Measurements from ENCODE around the gene CCK. TPM values are rescaled to one million over a fixed set of nuclear protein-coding genes. Genes with fewer than 3 reads are reported as not detected.

Gene CCK
- total RNA-seq, 5 donors from 2014 or later (not counting 1 experiment from before 2014, with no cell fraction given) = not detected

- 20% methylated on average over 1 of the region's 2 CpGs for WGBS (ENCODE audit: insufficient coverage)
- CTCF ChIA-PET = no interaction called here
Observed at GRCh38 chr3:42273361-42273760, 7.4 kb upstream of the CCK start.

GRCh38 chr3:42271786-42272185 lies 5.8 kb upstream of the CCK start:
- Histone ChIP-seq H3K36me3 (ENCODE audit: control insufficient read depth in 2 of 2, extremely low read depth in 1 of 2, insufficient read depth in 1 of 2, low read length in 1 of 2) (no peaks in the 10 kb centered on the region), H3K4me3 (ENCODE audit: control insufficient read depth in 1 of 2, extremely low read depth in 1 of 2, low read length in 1 of 2) (no peak overlapping the region), H3K4me1 (ENCODE audit: control insufficient read depth in 1 of 2, extremely low read depth in 1 of 2, insufficient read depth in 2 of 2, low read length in 2 of 2) (no peaks in the 10 kb centered on the region), H3K27ac (ENCODE audit: low read length) (no peak overlapping the region), H3K9me3 (no peaks in the 10 kb centered on the region), H3K27me3 (replicated peaks in 1 of 2; ENCODE audit: control insufficient read depth in 2 of 2, extremely low read depth in 1 of 2, insufficient read depth in 2 of 2, low read length in 1 of 2) (peaks cover 0 to 33% of the 10 kb centered on the region in 2 experiments)
- peaks cover 0 to 17% (median 12%) of the 10 kb centered on the region in 3 donors for H3K9me3 Mint-ChIP-seq
- no peak overlapping the region for H3K4me3 Mint-ChIP-seq
- ChIA-PET POLR2A (no interaction called here), CTCF (interaction anchor here in 1 of 2 donors (1.3 kb wide), 1 partner anchor 25 kb away, joined by 3 read pairs; no protein-coding TSS in a partner anchor)
- H3K27ac Mint-ChIP-seq = no peak overlapping the region
- H3K36me3 Mint-ChIP-seq = no peaks in the 10 kb centered on the region
- DNase-seq (no peak), ATAC-seq (replicated peaks in 1 of 4) (no peak)
- peaks cover 36 to 37% of the 10 kb centered on the region in 2 donors for H3K27me3 Mint-ChIP-seq
- H3K4me1 Mint-ChIP-seq = peaks cover 0 to 2% (median 0%) of the 10 kb centered on the region in 3 donors

More at GRCh38 chr3:42273361-42273760, 7.4 kb upstream of the CCK start:
- ATAC-seq (replicated peaks in 1 of 4) = no peak
- DNase-seq = no peak
- Histone ChIP-seq H3K27me3 (replicated peaks in 1 of 2; ENCODE audit: control insufficient read depth in 2 of 2, extremely low read depth in 1 of 2, insufficient read depth in 2 of 2, low read length in 1 of 2) (peaks cover 0 to 20% of the 10 kb centered on the region in 2 experiments), H3K4me1 (ENCODE audit: control insufficient read depth in 1 of 2, extremely low read depth in 1 of 2, insufficient read depth in 2 of 2, low read length in 2 of 2) (no peaks in the 10 kb centered on the region), H3K36me3 (ENCODE audit: control insufficient read depth in 2 of 2, extremely low read depth in 1 of 2, insufficient read depth in 1 of 2, low read length in 1 of 2) (no peaks in the 10 kb centered on the region), H3K9me3 (no peaks in the 10 kb centered on the region), H3K4me3 (ENCODE audit: control insufficient read depth in 1 of 2, extremely low read depth in 1 of 2, low read length in 1 of 2) (no peak overlapping the region), H3K27ac (ENCODE audit: low read length) (no peak overlapping the region)
- H3K9me3 Mint-ChIP-seq = peaks cover 0 to 17% (median 12%) of the 10 kb centered on the region in 3 donors
- no peak overlapping the region for H3K4me3 Mint-ChIP-seq
- H3K27ac Mint-ChIP-seq = no peak overlapping the region
- H3K36me3 Mint-ChIP-seq = no peaks in the 10 kb centered on the region
- POLR2A ChIA-PET = no interaction called here
- peaks cover 0 to 2% (median 0%) of the 10 kb centered on the region in 3 donors for H3K4me1 Mint-ChIP-seq
- peaks cover 20 to 23% of the 10 kb centered on the region in 2 donors for H3K27me3 Mint-ChIP-seq

DNA sequence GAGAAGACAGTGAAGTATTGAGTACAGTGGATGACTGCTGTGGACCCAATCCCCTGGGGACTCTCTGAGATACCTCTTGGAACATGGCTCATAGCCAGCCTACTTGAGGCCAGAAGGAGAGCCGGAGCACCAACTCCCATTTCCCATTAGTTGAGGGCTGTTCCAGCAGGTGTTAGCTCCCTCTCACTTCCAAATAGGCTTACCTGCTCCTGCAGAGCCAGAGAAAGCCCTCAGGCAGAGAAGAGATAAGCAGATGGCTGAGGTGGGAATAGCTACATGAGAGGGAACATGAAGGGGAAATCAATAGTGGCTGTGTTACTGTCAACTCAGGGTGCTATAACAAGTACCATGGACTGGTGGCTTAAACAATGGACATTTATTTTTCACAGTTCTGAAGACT lies 4.6 kb upstream of the CCK start:
- ChIA-PET CTCF (no interaction called here), POLR2A (no interaction called here)
- Histone ChIP-seq H3K27ac (ENCODE audit: low read length) (no peak overlapping the region), H3K9me3 (no peaks in the 10 kb centered on the region), H3K27me3 (replicated peaks in 1 of 2; ENCODE audit: control insufficient read depth in 2 of 2, extremely low read depth in 1 of 2, insufficient read depth in 2 of 2, low read length in 1 of 2) (peaks cover 4 to 38% of the 10 kb centered on the region in 2 experiments), H3K4me1 (ENCODE audit: control insufficient read depth in 1 of 2, extremely low read depth in 1 of 2, insufficient read depth in 2 of 2, low read length in 2 of 2) (no peaks in the 10 kb centered on the region), H3K36me3 (ENCODE audit: control insufficient read depth in 2 of 2, extremely low read depth in 1 of 2, insufficient read depth in 1 of 2, low read length in 1 of 2) (no peaks in the 10 kb centered on the region), H3K4me3 (ENCODE audit: control insufficient read depth in 1 of 2, extremely low read depth in 1 of 2, low read length in 1 of 2) (no peak overlapping the region)
- no peak overlapping the region for H3K4me3 Mint-ChIP-seq
- peaks cover 43% of the 10 kb centered on the region in 2 donors for H3K27me3 Mint-ChIP-seq
- H3K9me3 Mint-ChIP-seq = peaks cover 0 to 17% (median 12%) of the 10 kb centered on the region in 3 donors
- ATAC-seq (replicated peaks in 1 of 4) (no peak), DNase-seq (no peak)
- H3K27ac Mint-ChIP-seq = no peak overlapping the region
- no CpG with 5 or more reads among the region's 1 CpG for WGBS (ENCODE audit: insufficient coverage)
- no peaks in the 10 kb centered on the region for H3K36me3 Mint-ChIP-seq
- peaks cover 0 to 3% (median 0%) of the 10 kb centered on the region in 3 donors for H3K4me1 Mint-ChIP-seq

- peaks cover 4 to 47% of the 10 kb centered on the region in 2 experiments for H3K27me3 ChIP-seq (replicated peaks in 1 of 2; ENCODE audit: control insufficient read depth in 2 of 2, extremely low read depth in 1 of 2, insufficient read depth in 2 of 2, low read length in 1 of 2)
- H3K36me3 ChIP-seq (ENCODE audit: control insufficient read depth in 2 of 2, extremely low read depth in 1 of 2, insufficient read depth in 1 of 2, low read length in 1 of 2) = no peaks in the 10 kb centered on the region
- peaks cover 46 to 52% of the 10 kb centered on the region in 2 donors for H3K27me3 Mint-ChIP-seq
- CTCF ChIA-PET = no interaction called here
- peaks cover 0 to 17% (median 12%) of the 10 kb centered on the region in 3 donors for H3K9me3 Mint-ChIP-seq
- WGBS (ENCODE audit: insufficient coverage) = 70% methylated on average over 2 of the region's 7 CpGs
- H3K27ac Mint-ChIP-seq = no peak overlapping the region
- DNase-seq (no peak), ATAC-seq (replicated peaks in 1 of 4) (no peak)
- peaks cover 0 to 7% of the 10 kb centered on the region in 2 experiments for H3K4me1 ChIP-seq (ENCODE audit: control insufficient read depth in 1 of 2, extremely low read depth in 1 of 2, insufficient read depth in 2 of 2, low read length in 2 of 2)
- H3K4me3 Mint-ChIP-seq = no peak overlapping the region
- H3K4me3 ChIP-seq (ENCODE audit: control insufficient read depth in 1 of 2, extremely low read depth in 1 of 2, low read length in 1 of 2) = no peak overlapping the region
- no peak overlapping the region for H3K27ac ChIP-seq (ENCODE audit: low read length)
- POLR2A ChIA-PET = no interaction called here
- H3K4me1 Mint-ChIP-seq = peaks cover 1 to 7% (median 2%) of the 10 kb centered on the region in 3 donors
- no peaks in the 10 kb centered on the region for H3K9me3 ChIP-seq
- no peaks in the 10 kb centered on the region for H3K36me3 Mint-ChIP-seq
Observed at GRCh38 chr3:42269647-42270046, 3.7 kb upstream of the CCK start.

DNA sequence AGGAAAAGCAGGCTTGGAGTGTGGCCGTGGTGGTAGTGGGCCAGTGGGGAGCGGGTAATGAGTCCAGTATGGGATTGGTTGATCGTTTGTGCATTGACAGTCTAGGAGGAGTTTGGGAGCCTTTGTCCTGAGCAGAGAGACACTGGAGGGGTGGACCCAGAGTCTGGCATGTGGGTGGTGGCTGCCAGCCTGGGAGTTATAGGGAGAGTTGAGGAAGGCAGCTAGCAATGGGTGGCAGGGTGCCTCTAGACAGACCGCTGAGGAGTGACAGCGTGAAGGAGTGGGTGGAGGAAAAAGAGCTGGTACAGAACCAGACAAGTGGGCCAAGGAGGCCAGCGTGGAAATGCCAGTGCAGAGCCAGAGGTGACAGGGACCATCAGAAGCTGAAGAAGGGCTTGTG lies 1.9 kb upstream of the CCK start:
- DNase-seq = no peak
- H3K4me3 Mint-ChIP-seq = no peak overlapping the region
- Histone ChIP-seq H3K4me3 (ENCODE audit: control insufficient read depth in 1 of 2, extremely low read depth in 1 of 2, low read length in 1 of 2) (no peak overlapping the region), H3K36me3 (ENCODE audit: control insufficient read depth in 2 of 2, extremely low read depth in 1 of 2, insufficient read depth in 1 of 2, low read length in 1 of 2) (no peaks in the 10 kb centered on the region), H3K27ac (ENCODE audit: low read length) (no peak overlapping the region), H3K4me1 (ENCODE audit: control insufficient read depth in 1 of 2, extremely low read depth in 1 of 2, insufficient read depth in 2 of 2, low read length in 2 of 2) (peaks cover 0 to 17% of the 10 kb centered on the region in 2 experiments), H3K9me3 (no peaks in the 10 kb centered on the region), H3K27me3 (replicated peaks in 1 of 2; ENCODE audit: control insufficient read depth in 2 of 2, extremely low read depth in 1 of 2, insufficient read depth in 2 of 2, low read length in 1 of 2) (peaks cover 15 to 61% of the 10 kb centered on the region in 2 experiments)
- WGBS (ENCODE audit: insufficient coverage) = 89% methylated on average over 6 of the region's 6 CpGs
- ATAC-seq (replicated peaks in 1 of 4) = no peak
- no peak overlapping the region for H3K27ac Mint-ChIP-seq
- ChIA-PET CTCF (no interaction called here), POLR2A (no interaction called here)
- H3K36me3 Mint-ChIP-seq = no peaks in the 10 kb centered on the region
- H3K27me3 Mint-ChIP-seq = peaks cover 54 to 64% of the 10 kb centered on the region in 2 donors
- H3K9me3 Mint-ChIP-seq = peaks cover 0 to 17% (median 12%) of the 10 kb centered on the region in 3 donors
- peaks cover 11 to 17% (median 12%) of the 10 kb centered on the region in 3 donors for H3K4me1 Mint-ChIP-seq

DNA sequence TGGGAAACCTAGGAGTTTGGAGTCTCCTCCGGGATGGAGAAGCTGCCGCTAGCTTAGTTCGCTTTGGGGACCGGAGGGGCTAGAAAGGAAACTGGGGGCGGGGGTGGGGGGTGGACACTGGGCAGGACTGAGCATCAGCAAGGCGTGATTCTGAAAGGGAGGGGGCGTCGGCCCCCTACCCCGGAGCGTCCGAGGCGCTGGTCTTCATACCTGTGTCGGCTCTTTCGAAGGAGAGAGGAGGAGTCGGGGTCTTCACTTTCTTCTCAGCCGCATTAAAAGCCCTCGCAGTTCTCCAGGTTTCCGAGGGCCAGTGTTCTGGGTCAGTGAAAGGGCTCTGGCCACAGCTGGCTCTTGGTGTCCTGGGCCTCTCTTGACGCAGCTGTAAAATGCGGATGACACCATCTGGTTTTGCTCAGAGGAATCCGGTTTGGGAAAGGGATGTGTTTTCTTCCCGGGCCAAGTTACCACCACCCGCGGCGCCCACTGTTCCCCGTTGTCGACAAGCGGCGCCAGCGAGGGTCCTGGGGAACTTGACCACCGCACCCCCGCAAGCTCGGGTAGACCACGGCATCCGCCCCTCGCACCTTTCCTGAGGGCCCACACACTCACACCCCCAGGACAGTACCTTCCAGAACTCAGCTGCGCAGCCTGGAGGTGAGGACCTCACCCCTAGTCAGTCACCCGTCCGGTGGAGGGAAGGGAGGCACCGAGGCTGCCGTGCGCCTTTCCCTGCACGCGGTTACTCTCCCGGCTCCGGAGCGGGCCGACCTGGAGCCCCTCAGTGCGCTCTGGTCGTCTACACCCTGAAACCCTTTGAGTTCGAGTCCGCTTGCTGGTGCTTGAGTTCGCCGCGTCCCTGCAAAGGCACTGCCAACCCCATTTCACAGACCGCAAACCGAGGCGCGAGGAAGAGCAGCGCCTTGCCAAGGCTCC lies 660 bp downstream of the CCK start:
- DNase-seq = no peak
- H3K9me3 Mint-ChIP-seq = no peaks in the 10 kb centered on the region
- Histone ChIP-seq H3K4me3 (ENCODE audit: control insufficient read depth in 1 of 2, extremely low read depth in 1 of 2, low read length in 1 of 2) (peak overlapping the region in 1 of 2 donors; percentile 25), H3K9me3 (no peaks in the 10 kb centered on the region), H3K4me1 (ENCODE audit: control insufficient read depth in 1 of 2, extremely low read depth in 1 of 2, insufficient read depth in 2 of 2, low read length in 2 of 2) (peaks cover 0 to 17% of the 10 kb centered on the region in 2 experiments), H3K36me3 (ENCODE audit: control insufficient read depth in 2 of 2, extremely low read depth in 1 of 2, insufficient read depth in 1 of 2, low read length in 1 of 2) (no peaks in the 10 kb centered on the region), H3K27ac (ENCODE audit: low read length) (no peak overlapping the region), H3K27me3 (replicated peaks in 1 of 2; ENCODE audit: control insufficient read depth in 2 of 2, extremely low read depth in 1 of 2, insufficient read depth in 2 of 2, low read length in 1 of 2) (peaks cover 25 to 61% of the 10 kb centered on the region in 2 experiments)
- ATAC-seq (replicated peaks in 1 of 4) = no peak
- H3K27me3 Mint-ChIP-seq = peaks cover 52 to 80% of the 10 kb centered on the region in 2 donors
- H3K27ac Mint-ChIP-seq = no peak overlapping the region
- H3K4me1 Mint-ChIP-seq = peaks cover 11 to 17% (median 12%) of the 10 kb centered on the region in 3 donors
- no peaks in the 10 kb centered on the region for H3K36me3 Mint-ChIP-seq
- WGBS (ENCODE audit: insufficient coverage) = 19% methylated on average over 45 of the region's 60 CpGs
- H3K4me3 Mint-ChIP-seq = peak overlapping the region in 1 of 3 donors; percentile 58
- POLR2A ChIA-PET = interaction anchor here in 1 of 2 donors (0.6 kb wide), 2 partner anchors 11 to 1269 kb away, joined by 3 to 5 read pairs; no protein-coding TSS in a partner anchor
- CTCF ChIA-PET = interaction anchor here in 1 of 2 donors (0.5 to 0.7 kb wide), 2 partner anchors 42 to 295 kb away, joined by 3 to 8 read pairs; no protein-coding TSS in a partner anchor

Data from T-cell (primary cell).